ENCODE results near the gene TIAM2.
"Not testable (repeated sequence)": the region's sequence is repeated elsewhere in the genome, so short reads cannot be mapped to it uniquely, and the experiment has no call there.

Gene TIAM2

GRCh38 chr6:154991207-154991606 lies 3.9 kb upstream of the TIAM2 start:
- no peak for DNase-seq

GRCh38 chr6:154993026-154993425 lies 2.1 kb upstream of the TIAM2 start:
- DNase-seq = no peak

GRCh38 chr6:154993710-154994109 lies 1.4 kb upstream of the TIAM2 start:
- no peak for DNase-seq

- no peak for DNase-seq
Observed at GRCh38 chr6:154994836-154995253, 270 bp upstream of the TIAM2 start.

- DNase-seq = no peak
Observed at GRCh38 chr6:154996016-154996590, 988 bp downstream of the TIAM2 start.

- no peak for DNase-seq
Observed at GRCh38 chr6:154996841-154997311, 1.8 kb downstream of the TIAM2 start.

- DNase-seq = no peak
Observed at GRCh38 chr6:154998855-154999254, 3.7 kb downstream of the TIAM2 start.

- no peak for DNase-seq
Observed at GRCh38 chr6:155001482-155001881, 6.4 kb downstream of the TIAM2 start.

GRCh38 chr6:155001934-155002333 lies 6.8 kb downstream of the TIAM2 start:
- DNase-seq = no peak

GRCh38 chr6:155003476-155003875 lies 8.4 kb downstream of the TIAM2 start:
- no peak for DNase-seq

- DNase-seq = no peak
Observed at GRCh38 chr6:155004017-155004416, 8.9 kb downstream of the TIAM2 start.

GRCh38 chr6:155004576-155005372 lies 9.7 kb downstream of the TIAM2 start:
- DNase-seq = no peak

- no peak for DNase-seq
Observed at GRCh38 chr6:155008625-155009024, 13.5 kb downstream of the TIAM2 start.

GRCh38 chr6:155010940-155011339 lies 15.8 kb downstream of the TIAM2 start:
- DNase-seq = no peak

GRCh38 chr6:155011809-155012291 lies 16.7 kb downstream of the TIAM2 start:
- DNase-seq = no peak

- peak; percentile 67 for DNase-seq
Observed at GRCh38 chr6:155013457-155013876, 18.4 kb downstream of the TIAM2 start.

GRCh38 chr6:155014137-155014536 lies 19.0 kb downstream of the TIAM2 start:
- DNase-seq = no peak

GRCh38 chr6:155014670-155015300 lies 19.7 kb downstream of the TIAM2 start:
- no peak for DNase-seq

- not testable (repeated sequence) for DNase-seq
Observed at GRCh38 chr6:155018415-155018814, 23.3 kb downstream of the TIAM2 start.

- no peak for DNase-seq
Observed at GRCh38 chr6:155021680-155022079, 26.6 kb downstream of the TIAM2 start.

- DNase-seq = no peak
Observed at GRCh38 chr6:155022721-155023120, 27.6 kb downstream of the TIAM2 start.

- DNase-seq = no peak
Observed at GRCh38 chr6:155023717-155024116, 28.6 kb downstream of the TIAM2 start.

- DNase-seq = no peak
Observed at GRCh38 chr6:155024391-155025027, 29.4 kb downstream of the TIAM2 start.
